Measurements from ENCODE around the gene CTBP2. TPM values are rescaled to one million over a fixed set of nuclear protein-coding genes. Genes with fewer than 3 reads are reported as not detected.
"Not testable (repeated sequence)": the region's sequence is repeated elsewhere in the genome, so short reads cannot be mapped to it uniquely, and the experiment has no call there.

CTBP2 gene
- total RNA-seq, 1 donor from 2014 or later, result 127 TPM

- Mint-ChIP-seq H3K4me1 (peaks cover 9% of the 10 kb centered on the region), H3K27me3 (ENCODE audit: low read depth) (peaks cover 6% of the 10 kb centered on the region), H3K36me3 (ENCODE audit: low read depth) (peaks cover 34% of the 10 kb centered on the region), H3K27ac (ENCODE audit: unreplicated experiment) (no peak overlapping the region), H3K9me3 (no peaks in the 10 kb centered on the region), H3K4me3 (peak overlapping the region; percentile 67)
- peak; percentile 73 for TF ChIP-seq CTCF (conservative IDR thresholded peaks at IDR 0.05)
- DNase-seq (ENCODE audit: low read depth, low spot score), result peak; percentile 68
Observed at GRCh38 chr10:124992462-124993344, 167.7 kb downstream of the CTBP2 start.

GRCh38 chr10:124991835-124992234 is 168.5 kb downstream of the CTBP2 start:
- Mint-ChIP-seq H3K36me3 (ENCODE audit: low read depth) (peaks cover 33% of the 10 kb centered on the region), H3K27ac (ENCODE audit: unreplicated experiment) (no peak overlapping the region), H3K4me3 (no peak overlapping the region), H3K27me3 (ENCODE audit: low read depth) (peaks cover 6% of the 10 kb centered on the region), H3K9me3 (no peaks in the 10 kb centered on the region), H3K4me1 (peaks cover 9% of the 10 kb centered on the region)
- no peak for DNase-seq (ENCODE audit: low read depth, low spot score)
- no peak for TF ChIP-seq CTCF (conservative IDR thresholded peaks at IDR 0.05)

- no peak for TF ChIP-seq CTCF (conservative IDR thresholded peaks at IDR 0.05)
- H3K27ac Mint-ChIP-seq (ENCODE audit: unreplicated experiment), result peak overlapping the region; percentile 27
- peaks cover 36% of the 10 kb centered on the region for H3K36me3 Mint-ChIP-seq (ENCODE audit: low read depth)
- H3K27me3 Mint-ChIP-seq (ENCODE audit: low read depth), result peaks cover 6% of the 10 kb centered on the region
- no peaks in the 10 kb centered on the region for H3K9me3 Mint-ChIP-seq
- DNase-seq (ENCODE audit: low read depth, low spot score), result no peak
- H3K4me1 Mint-ChIP-seq, result peaks cover 9% of the 10 kb centered on the region
- no peak overlapping the region for H3K4me3 Mint-ChIP-seq
Observed at GRCh38 chr10:124990671-124991625, 169.4 kb downstream of the CTBP2 start.

- Mint-ChIP-seq H3K27me3 (ENCODE audit: low read depth) (peaks cover 6% of the 10 kb centered on the region), H3K4me3 (peak overlapping the region; percentile 51), H3K27ac (ENCODE audit: unreplicated experiment) (peak overlapping the region; percentile 62), H3K4me1 (peaks cover 9% of the 10 kb centered on the region), H3K9me3 (no peaks in the 10 kb centered on the region), H3K36me3 (ENCODE audit: low read depth) (peaks cover 36% of the 10 kb centered on the region)
- DNase-seq (ENCODE audit: low read depth, low spot score), result no peak
- TF ChIP-seq CTCF (conservative IDR thresholded peaks at IDR 0.05), result no peak
Observed at GRCh38 chr10:124989526-124989925, 170.8 kb downstream of the CTBP2 start.

- H3K9me3 Mint-ChIP-seq, result not testable (repeated sequence)
Observed at GRCh38 chr10:124988753-124989152, 171.6 kb downstream of the CTBP2 start.

More at GRCh38 chr10:124988753-124989152, 171.6 kb downstream of the CTBP2 start:
- H3K27me3 Mint-ChIP-seq (ENCODE audit: low read depth); H3K27ac Mint-ChIP-seq (ENCODE audit: unreplicated experiment); DNase-seq (ENCODE audit: low read depth, low spot score): not testable (repeated sequence)
- peak overlapping the region; percentile 35 for H3K4me3 Mint-ChIP-seq
- peaks cover 35% of the 10 kb centered on the region for H3K36me3 Mint-ChIP-seq (ENCODE audit: low read depth)
- peaks cover 11% of the 10 kb centered on the region for H3K4me1 Mint-ChIP-seq
